Activated naive CD8-positive, alpha-beta T cell treated with anti-CD3 and anti-CD28 coated beads, Interleukin-2, amount 10 ng/mL, durations not matched to agents 7 days and 5 days (primary cell): ENCODE results near the gene RASAL3. TPM values are rescaled to one million over a fixed set of nuclear protein-coding genes. Genes with fewer than 3 reads are reported as not detected.

Experiments
- ATAC-seq: fragments of 150-1000 bp; cut with Tn5 transposase; one replicate; pipeline ENCODE4 v1.10.0; 2021; ENCODE audit warnings: low read depth, moderate library complexity
- POLR2A ChIA-PET: fragments of 350-600 bp; sonication (Branson Sonifier 250); formaldehyde crosslinking; loops from one replicate; lab custom pipeline; 2021; ENCODE audit warnings: antibody characterized with exemption; lab: Charles Lee
- DNase-seq: peaks from one replicate; pipeline ENCODE4 v3.0.0; 2021
- H3K27ac Mint-ChIP-seq: one replicate; pipeline ENCODE4 v1.8.0; 2022; ENCODE audit warnings: mild to moderate bottlenecking, mixed read lengths
- H3K27me3 Mint-ChIP-seq: one replicate; pipeline ENCODE4 v1.8.0; 2022; ENCODE audit warnings: mild to moderate bottlenecking, moderate library complexity, mixed read lengths
- H3K36me3 Mint-ChIP-seq: one replicate; pipeline ENCODE4 v1.8.0; 2021; ENCODE audit warnings: mild to moderate bottlenecking, mixed read lengths
- H3K4me1 Mint-ChIP-seq: one replicate; pipeline ENCODE4 v1.8.0; 2021; ENCODE audit warnings: mixed read lengths
- H3K4me3 Mint-ChIP-seq: one replicate; pipeline ENCODE4 v1.8.0; 2022; ENCODE audit warnings: mild to moderate bottlenecking, moderate library complexity, mixed read lengths
- H3K9me3 Mint-ChIP-seq: one replicate; pipeline ENCODE4 v1.8.0; 2021; ENCODE audit warnings: mixed read lengths
- microRNA-seq: library from miRNA; unstranded; fragments of <30 nt; microRNA quantifications from one replicate; pipeline ENCODE4 v1.2.0, GENCODE V29; 2022
- total RNA-seq, 2 experiments: library from RNA; stranded (reverse); gene quantifications; one replicate each; pipeline ENCODE4 v1.2.3, GENCODE V29; 2021

RASAL3 gene
- total RNA-seq, 2 experiments from 2014 or later = 168 to 172 TPM

GRCh38 chr19:15403151-15403531, 61.2 kb downstream of the RASAL3 start:
- peaks cover 4% of the 10 kb centered on the region for H3K36me3 Mint-ChIP-seq

GRCh38 chr19:15402411-15403150, 61.8 kb downstream of the RASAL3 start:
- Mint-ChIP-seq H3K36me3 (peaks cover 2% of the 10 kb centered on the region), H3K4me1 (peaks cover 9% of the 10 kb centered on the region), H3K9me3 (no peaks in the 10 kb centered on the region), H3K27me3 (no peaks in the 10 kb centered on the region), H3K4me3 (no peak overlapping the region), H3K27ac (no peak overlapping the region)
- ATAC-seq (no peak), DNase-seq (no peak)
- POLR2A ChIA-PET = interaction anchor here (3.2 kb wide), 1 partner anchor 17 kb away, joined by 9 read pairs; the partner anchor contains the start of gene AKAP8L

More at GRCh38 chr19:15403151-15403531, 61.2 kb downstream of the RASAL3 start:
- Mint-ChIP-seq H3K4me3 (no peak overlapping the region), H3K27me3 (no peaks in the 10 kb centered on the region), H3K4me1 (peaks cover 10% of the 10 kb centered on the region), H3K9me3 (no peaks in the 10 kb centered on the region), H3K27ac (no peak overlapping the region)
- ATAC-seq (no peak), DNase-seq (no peak)
- POLR2A ChIA-PET = interaction anchor here (3.2 kb wide), 1 partner anchor 16 kb away, joined by 9 read pairs; the partner anchor contains the start of gene AKAP8L

Small RNAs within 50 kb of the gene (microRNA-seq; reads per million reads assigned to microRNA genes)
- gene MIR1470 = not detected

Other genes starting within 250 kb of the RASAL3 start
- gene EPHX3, start 232.1 kb downstream of the RASAL3 start, total RNA-seq = not detected
- 100 to 1,000 TPM; 132 to 134 TPM for gene BRD4, start 132.0 kb downstream of the RASAL3 start, total RNA-seq
- gene AKAP8, start 84.8 kb downstream of the RASAL3 start, total RNA-seq = 10 to 100 TPM; 57.4 to 59.1 TPM
- gene AKAP8L, start 45.6 kb downstream of the RASAL3 start, total RNA-seq = 100 to 1,000 TPM; 146 to 149 TPM
- gene WIZ, start 14.6 kb downstream of the RASAL3 start, total RNA-seq = 10 to 100 TPM; 28.4 to 29.3 TPM
- under 1 TPM; 0.19 to 0.40 TPM for gene PGLYRP2, start 15.0 kb upstream of the RASAL3 start, total RNA-seq
- 1 to 10 TPM; 3.2 to 3.4 TPM for gene CYP4F22, start 44.0 kb upstream of the RASAL3 start, total RNA-seq
- not detected for gene CYP4F8, start 150.7 kb upstream of the RASAL3 start, total RNA-seq
- gene CYP4F3, start 176.4 kb upstream of the RASAL3 start, total RNA-seq = not detected
- gene CYP4F12, start 208.5 kb upstream of the RASAL3 start, total RNA-seq = 1 to 10 TPM; 2.4 to 3.1 TPM